KBM-7 (cell line): ENCODE results near the gene MRPS2.
"Not testable (repeated sequence)": the region's sequence is repeated elsewhere in the genome, so short reads cannot be mapped to it uniquely, and the experiment has no call there.

Experiments
- DNase-seq: peaks from one replicate; pipeline ENCODE4 v3.0.0-alpha.2; 2015
- in situ Hi-C: fragments of 300-500 bp; cut with MboI; formaldehyde crosslinking; loops from 2 replicates; pipeline ENCODE4 v1.14.3; 2020; ENCODE audit warnings: low sequenced_read_pairs, low pct_unique_long_range_greater_than_20kb, mixed read lengths

MRPS2 gene

DNA sequence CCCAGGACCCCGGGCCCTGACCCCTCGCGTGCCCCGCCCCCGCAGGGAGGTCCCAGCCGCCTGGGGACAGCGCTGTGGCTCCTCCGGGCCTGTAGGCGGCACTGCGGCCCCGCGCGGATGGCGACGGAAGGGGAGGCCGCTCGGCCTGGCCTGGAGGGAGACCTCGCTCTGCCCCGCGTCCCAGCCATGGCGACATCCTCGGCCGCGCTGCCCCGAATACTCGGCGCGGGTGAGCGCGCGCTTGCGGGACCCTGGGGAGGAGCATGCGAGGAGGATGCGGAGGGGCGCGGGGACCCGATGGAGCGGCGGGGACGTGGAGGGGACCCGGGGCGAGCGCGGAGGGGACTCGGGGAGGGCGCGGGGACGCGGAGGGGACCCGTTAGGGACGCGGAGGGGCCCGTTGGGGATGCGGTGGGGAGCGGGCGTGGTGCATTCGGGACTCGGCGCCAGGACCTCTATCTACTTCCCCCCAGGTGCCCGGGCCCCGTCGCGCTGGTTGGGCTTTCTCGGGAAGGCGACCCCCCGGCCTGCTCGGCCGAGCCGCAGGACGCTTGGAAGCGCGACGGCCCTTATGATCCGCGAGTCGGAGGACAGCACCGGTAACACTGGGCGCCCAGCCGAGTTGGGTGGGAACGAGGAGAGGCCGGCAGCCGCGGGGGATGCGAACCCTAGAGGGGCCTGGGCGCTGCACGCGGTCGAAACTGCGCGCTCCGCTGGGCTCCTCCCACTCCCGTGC, at the start of gene MRPS2:
Gene MRPS2 (plus strand): TSS at position 158 of the 736 bp plus-strand sequence. CDS start 29 bp downstream, at position 187.
- peak; percentile 77 for DNase-seq
- in situ Hi-C loops, result no loop called here

- DNase-seq, result no peak
- in situ Hi-C loops, result no loop called here
Observed at GRCh38 chr9:135450956-135451355, 49.5 kb upstream of the MRPS2 start.

- in situ Hi-C loops, DNase-seq: not testable (repeated sequence)
Observed at GRCh38 chr9:135451909-135452308, 48.6 kb upstream of the MRPS2 start.

DNA sequence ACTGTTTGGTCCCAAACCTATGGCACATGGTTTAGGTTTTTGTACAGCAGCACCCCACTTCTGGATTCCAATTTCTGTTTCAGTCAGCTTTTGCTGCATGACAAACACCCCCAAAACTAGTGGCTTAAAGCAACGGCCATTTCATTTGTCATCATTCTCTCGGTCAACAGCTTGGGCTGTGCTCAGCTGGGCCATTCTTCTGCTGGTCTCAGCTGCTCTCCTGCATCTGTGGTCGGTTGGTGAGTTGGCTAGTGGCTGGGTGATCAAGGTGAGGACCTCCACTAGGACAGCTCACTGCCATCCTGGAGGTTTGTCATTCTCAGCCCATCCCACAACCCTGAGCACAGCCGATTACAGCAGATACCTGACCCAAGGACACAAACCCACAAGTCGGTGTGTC, 45.7 kb upstream of the MRPS2 start:
- in situ Hi-C loops, result no loop called here
- DNase-seq, result no peak

- in situ Hi-C loops, result no loop called here
- DNase-seq, result no peak
Observed at GRCh38 chr9:135455401-135456030, 45.0 kb upstream of the MRPS2 start.

DNA sequence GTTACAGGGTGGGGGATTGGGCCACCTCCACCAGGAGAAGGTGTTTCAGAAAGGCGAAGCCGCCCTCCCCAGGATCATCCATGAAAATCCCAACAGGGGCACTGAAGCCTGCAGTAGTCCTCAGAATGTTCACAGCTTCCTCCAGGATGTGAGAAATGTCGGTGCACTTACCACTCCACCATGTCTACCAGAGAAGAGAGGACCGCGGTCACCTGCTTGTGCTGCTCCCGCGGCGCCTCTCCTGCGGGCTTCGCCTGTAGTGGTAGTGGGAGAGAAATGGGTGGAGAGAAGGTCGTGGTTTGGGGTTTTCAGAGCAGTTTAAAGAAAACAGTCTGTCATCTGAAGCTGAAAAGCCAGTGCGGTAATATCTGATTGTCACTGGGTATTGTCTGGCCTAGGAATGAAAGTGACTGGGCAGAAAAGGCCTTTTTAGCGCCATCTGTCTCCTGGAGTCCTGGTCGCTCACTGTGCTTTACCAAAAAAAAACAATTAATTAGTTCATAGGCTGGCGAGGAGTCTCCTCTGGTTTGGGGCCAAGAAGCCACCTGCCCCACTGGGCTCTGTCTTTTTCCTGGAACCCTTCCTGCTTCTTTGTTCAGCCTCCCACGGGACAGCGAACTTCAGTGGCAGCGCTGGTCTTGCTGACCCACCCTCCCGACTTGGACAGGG, 43.9 kb upstream of the MRPS2 start:
- in situ Hi-C loops, result no loop called here

GRCh38 chr9:135458478-135458877, 42.0 kb upstream of the MRPS2 start:
- in situ Hi-C loops, DNase-seq: not testable (repeated sequence)

More for the DNA sequence above, 43.9 kb upstream of the MRPS2 start:
- no peak for DNase-seq

- in situ Hi-C loops, result no loop called here
- DNase-seq, result no peak
Observed at GRCh38 chr9:135461936-135462335, 38.5 kb upstream of the MRPS2 start.

- in situ Hi-C loops, result no loop called here
- no peak for DNase-seq
Observed at GRCh38 chr9:135463140-135463539, 37.3 kb upstream of the MRPS2 start.

DNA sequence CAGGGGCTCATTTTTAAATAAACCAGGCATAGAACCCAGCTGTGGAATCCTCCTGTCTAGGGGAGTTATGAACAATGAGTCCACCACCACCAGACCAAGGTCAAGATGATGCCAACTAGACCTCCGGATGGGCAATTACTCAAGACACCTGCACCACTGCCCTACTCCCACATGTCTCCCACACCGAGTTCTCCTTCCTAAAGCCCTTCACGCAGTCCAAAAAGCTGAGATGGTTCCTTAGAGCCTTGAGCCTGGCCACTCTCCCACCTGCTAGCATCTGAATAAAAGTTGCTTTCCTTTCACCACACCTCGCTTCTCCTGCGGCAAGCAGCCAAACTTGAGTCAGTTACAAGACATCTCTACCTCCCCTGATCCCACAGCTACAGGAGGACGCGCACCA, 36.3 kb upstream of the MRPS2 start:
- no peak for DNase-seq
- in situ Hi-C loops, result no loop called here

GRCh38 chr9:135468854-135469521, 31.5 kb upstream of the MRPS2 start:
- peak; percentile 40 for DNase-seq
- in situ Hi-C loops, result no loop called here

DNA sequence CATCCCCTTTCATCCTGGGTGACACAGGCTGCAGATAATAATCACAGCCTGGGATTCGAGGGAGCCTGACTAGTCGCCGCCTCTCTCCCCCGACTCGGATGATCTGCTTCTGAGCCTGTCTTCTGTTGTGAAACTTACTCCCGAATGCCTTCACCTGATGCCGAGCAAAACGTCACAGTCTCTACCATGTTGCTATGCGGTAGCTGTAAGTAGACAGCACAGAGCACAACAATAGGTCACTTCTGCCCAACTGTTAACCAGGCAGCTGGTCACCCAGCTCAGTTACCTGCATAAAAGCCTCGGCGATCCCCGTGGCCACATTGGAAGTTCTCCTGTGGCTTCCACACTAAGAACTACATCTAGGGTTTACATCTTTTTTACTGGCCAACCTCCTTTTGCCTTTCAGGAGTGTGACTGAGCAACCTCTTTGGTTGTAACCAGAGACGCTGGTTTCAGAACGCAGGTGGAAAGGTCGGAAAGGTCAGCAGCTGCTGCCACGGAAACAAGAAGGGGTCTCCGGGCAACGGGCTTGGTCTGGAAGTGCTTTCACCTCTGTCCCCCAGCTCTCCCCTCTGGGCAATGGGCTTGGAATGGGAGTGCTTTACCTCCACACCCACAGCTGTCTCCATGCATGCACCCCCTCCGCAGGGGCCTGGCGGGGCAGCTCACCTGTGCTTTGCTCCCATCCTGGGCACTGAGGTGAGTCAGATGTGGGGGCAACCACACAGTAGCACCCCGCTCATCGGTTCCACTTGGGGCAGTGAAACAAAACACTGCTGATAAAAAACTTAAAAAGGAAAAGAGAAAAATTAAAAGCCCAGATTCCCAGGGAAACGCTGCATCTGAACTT, 28.5 kb upstream of the MRPS2 start:
- DNase-seq, result no peak

DNA sequence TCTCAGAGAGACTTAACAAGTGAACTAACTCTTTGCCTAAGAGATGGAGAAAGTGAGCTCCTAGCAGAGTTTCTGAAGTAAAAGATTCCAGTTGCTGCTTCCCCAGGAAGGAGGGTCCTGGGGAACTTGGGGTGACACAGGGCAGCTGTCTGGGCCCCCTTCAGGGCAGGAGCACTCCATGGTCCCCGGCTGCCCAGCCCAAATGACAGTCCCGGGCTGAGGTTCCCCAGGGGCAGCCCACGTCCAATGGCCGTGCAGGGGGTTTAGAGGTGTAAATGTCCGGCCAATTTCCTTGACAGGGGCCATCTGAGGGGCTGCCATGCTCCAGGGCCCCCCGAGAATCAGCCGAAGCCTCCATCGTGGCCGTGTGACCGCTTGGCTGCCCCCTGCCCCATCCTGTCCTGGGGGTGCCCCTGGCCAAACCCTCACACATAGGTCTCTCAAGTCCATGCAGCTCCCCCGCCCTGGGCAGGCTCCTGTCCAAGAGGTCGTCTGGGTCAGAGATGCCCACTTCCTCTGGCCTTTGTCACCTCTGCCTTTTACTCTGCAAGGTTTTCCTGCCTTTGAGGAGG, 26.4 kb upstream of the MRPS2 start:
- no peak for DNase-seq
- in situ Hi-C loops, result no loop called here

More for the DNA sequence above, 28.5 kb upstream of the MRPS2 start:
- in situ Hi-C loops, result no loop called here

DNA sequence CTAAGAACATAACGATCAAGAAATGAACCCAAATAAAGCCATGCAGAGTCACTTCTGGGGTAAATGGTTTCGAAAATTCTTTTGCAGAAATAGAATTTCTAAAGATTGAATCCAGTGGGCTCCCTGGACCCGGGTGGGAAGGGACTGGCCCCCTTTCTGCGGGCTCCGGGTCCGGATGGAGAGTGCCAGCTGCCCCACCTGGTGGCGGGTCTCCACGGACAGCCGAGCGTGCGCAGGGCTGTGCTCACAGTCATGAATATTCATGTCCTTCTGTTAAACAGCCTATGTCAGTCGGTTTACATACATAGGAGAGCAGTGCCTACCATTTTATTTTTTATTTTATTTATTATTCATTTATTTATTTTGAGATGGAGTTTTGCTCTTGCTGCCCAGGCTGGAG, 25.6 kb upstream of the MRPS2 start:
- in situ Hi-C loops, result no loop called here
- DNase-seq, result peak; percentile 45

GRCh38 chr9:135476561-135477355, 23.7 kb upstream of the MRPS2 start:
- DNase-seq, result no peak

DNA sequence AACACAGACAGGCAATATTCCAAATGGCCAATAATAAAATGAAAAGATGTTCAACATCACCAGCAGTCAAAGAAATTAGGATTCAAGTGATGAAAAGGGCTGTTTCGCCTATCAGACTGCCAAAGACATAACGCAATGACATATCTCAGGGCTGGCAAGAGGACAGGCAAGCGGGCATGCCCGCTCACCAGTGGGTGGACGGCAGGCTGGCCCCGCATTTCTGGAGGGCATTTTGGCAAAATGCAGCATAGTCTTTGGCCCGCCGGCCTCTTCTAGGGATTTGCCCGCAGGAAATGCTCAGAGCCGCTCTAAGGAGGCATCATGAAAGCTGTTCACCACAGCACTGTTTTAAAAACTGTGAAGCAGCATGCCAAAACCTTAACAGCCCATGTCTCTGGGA, 22.3 kb upstream of the MRPS2 start:
- in situ Hi-C loops, result no loop called here
- DNase-seq, result no peak

More at GRCh38 chr9:135476561-135477355, 23.7 kb upstream of the MRPS2 start:
- in situ Hi-C loops, result no loop called here

DNA sequence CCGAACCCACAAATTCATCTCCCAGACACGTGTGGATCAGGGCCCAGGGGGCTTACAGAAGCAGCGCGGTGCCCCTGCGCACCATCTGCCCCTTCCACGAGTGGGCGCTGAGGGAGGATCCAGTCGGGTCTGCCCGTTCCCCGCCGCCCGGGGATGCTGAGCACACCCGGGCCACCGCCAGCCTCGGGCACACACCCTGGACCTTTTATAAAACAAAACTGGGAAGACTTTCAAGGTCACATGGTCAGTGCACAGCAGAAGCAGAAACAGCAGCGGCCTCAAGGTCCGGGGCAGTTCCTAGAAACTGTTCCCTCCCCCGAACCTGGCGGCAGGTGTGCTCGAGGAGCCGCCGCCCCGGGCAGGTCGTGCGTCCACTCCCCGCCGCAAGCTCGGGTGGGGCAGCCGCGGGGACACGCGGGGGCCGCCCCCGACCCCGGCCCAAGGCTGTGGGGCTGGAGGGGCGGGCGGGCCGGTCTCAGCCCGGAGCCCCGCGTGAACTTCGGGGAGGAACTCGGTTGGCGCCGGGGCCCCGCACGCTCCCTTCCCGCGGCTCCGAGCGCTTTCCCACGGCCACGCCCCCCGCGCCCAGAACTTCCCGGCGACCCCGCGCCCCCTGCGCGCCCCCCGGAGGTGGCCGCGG, 21.5 kb upstream of the MRPS2 start:
- in situ Hi-C loops, result no loop called here
- peak; percentile 46 for DNase-seq
